GM19372 (cell line): ENCODE results near the gene EXOC7.
"Not testable (repeated sequence)": the region's sequence is repeated elsewhere in the genome, so short reads cannot be mapped to it uniquely, and the experiment has no call there.

Experiments
- ATAC-seq: cut with Tn5 transposase; IDR thresholded peaks from one replicate; pipeline ENCODE4 v1.9.1; 2021; ENCODE audit warnings: mild to moderate bottlenecking, low read depth, moderate library complexity; ENCODE audit not compliant: unreplicated experiment

EXOC7 gene

DNA sequence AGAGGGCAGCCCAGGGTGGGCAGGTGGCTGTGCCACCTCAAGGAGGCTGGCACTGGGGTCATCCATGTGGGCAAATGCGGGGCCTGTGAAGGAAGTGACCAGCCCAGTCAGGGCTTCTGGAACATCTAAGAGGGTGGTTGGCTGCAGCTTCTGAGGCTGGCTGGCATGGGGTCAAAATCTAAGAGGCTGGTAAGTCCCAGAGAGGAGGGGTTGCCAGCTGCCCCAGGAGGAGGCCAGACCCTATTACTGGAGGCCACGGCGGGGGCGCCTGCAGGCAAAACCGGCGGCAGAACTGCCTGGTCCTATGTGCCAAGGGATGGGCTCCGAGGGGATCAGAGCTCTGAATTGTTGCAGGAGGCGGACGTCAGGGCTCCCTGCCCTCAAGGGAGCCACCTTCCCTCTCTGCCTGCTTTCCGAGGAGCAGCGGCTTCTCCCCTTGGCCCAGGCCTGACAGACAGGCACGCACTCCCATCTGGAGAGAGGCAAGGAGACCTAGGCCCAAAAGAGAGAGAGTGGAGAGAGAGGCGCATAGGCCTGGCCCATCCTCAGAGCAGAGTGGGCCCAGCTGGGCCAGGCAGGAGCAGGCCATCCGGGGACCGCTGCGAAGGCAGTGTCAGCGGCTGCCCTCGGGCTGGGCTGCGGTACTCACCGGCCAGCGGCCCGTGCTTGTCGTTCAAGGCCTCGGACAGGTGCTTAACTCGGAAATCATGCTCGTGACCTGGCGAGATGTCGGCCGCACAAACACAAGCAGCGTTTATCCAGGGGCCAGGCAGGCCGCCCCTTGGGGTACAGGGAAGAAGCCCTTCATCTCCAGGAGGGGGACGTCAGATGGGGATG lies 13.7 kb downstream of the EXOC7 start:
- ATAC-seq: no peak

DNA sequence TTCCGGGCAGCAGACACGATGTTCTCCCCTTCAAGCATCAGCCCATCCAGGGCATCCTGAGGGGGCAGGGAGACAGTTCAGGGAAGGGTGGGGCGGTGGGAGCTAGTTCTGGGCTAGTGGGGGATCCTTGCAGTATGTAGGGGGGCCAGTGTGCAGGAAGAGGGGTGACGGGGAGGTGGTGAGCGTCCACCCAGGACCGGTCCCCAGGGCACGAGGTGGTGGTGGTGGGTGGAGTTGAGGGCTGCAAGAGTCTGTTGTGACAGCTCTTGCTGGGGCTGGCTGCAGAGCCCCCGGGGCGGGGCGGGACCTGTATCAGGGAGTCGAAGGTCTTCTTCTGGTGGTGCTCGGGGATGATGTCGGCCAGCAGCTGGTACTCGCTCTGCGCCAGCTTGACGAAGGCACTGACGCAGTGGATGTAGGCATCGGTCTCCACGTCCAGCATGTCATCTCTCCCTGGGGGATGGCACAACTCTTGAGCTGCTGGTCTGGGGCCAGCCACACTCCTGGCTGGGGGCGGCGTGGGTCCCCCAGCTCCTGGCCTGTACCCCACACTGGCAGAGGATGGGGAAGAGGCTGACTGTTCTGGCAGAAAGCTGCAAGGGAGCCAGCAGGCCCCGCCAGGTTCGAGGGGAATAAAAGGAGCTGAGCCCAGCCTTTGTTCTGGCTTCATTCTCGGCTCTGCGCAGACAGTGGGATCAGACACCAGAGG lies 14.6 kb downstream of the EXOC7 start:
- ATAC-seq: no peak

DNA sequence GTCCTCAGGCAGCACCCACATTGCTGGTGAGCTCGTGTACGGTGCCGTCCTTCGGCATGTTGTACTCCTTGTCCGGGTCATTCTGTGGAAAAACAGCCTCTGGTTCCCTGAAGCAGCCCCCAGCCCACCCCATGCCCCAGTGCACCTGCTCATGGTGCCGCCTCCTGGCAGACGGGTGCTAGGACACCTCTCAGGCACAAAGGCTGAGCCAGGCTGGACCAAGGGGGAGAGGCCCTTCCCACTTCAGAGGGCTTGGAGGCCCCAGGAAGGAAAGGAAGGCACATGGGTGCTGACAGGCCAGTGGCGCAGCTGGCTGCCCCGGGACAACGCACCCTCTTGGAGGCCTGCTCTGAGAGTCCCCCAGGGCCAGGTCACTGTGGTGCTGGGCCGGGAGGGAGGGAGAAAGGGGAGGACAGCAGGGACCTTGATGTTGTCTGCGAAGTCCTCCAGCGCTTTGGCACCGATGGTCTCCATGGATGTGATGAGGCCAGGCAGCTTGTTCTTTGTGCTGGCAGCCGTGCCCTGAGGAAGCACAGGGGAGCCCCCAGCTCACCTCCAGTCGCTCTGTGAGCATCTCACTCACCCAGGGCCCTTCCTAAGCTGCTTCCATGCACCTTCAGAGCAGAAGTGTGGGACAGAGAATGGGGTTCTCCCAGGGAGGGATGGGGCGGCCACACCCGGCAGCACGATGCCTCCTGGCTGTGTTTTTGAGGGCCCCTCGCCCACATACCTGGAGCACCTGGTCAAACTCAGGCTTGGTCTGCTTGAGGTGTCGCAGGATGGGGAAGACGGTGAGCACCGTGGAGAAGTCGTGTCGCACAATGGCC lies 15.3 kb downstream of the EXOC7 start:
- no peak for ATAC-seq

DNA sequence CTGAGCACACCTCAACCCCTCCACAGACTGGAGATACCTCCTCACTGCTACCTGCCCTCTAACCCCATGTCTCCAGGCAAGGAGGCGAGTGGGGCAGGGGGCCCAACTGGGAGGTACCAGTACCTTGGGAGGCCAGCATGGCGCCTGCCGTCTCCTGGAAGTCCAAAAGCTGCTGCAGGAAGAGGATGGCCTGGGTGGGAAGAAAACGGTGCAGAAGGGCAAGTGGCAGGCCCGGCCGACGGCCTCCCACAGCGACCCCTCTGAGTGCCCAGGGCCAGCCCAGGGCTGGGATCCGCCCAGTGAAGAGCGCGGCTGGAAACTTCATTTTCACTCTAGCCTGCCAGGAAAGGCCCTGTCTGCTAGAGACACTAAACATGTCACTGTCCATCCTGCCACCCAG lies 16.1 kb downstream of the EXOC7 start:
- no peak for ATAC-seq

DNA sequence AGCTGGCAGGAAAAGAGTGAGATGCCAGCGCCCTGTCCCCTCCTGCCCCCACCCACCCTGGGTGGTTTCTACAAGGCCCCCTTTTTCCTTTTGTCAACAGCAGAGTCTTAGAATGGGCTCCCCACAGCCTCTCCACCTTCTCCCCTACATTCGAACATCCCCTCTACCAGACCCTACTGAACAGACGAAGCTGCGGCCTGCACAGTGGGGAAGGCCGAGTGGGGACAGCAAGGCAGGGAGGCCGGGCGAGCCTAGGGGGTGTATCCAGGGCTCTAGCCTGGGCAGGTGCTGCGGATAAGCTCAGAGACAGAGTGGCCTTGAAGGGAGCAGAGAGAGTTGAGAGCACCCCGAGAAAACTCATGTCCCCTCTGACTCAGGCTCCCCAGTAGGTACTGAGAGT lies 17.2 kb downstream of the EXOC7 start:
- no peak for ATAC-seq

DNA sequence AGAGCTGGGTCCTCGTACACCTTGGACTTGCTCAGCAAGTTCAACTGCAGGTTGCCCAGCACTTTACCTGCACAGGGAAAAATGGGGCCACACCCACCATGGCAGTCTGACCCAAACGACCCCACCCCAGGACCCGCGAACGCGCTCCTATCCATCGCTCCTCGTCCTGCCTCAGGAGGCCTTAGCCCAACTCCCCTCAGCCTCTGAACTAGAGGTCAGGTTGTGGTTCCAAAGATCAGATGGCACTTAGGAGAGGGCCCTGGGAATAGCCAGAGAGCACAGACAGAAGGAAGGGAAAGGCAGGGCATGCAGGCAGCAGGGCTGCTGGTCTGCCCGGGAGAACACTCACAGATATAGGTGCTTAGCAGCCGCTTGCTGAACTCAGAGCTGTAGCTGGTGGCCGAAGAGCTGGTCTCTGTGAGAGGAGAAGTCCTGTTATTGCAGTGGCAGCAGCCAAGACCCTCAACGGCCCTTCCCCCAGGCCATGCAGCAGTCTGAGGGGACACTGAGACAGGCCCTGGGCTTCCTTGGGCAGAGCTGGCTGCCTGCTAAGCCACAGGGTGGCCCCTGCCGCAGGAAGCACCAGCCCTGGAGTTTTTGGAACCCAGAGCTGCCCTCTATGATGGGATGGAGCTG lies 17.7 kb downstream of the EXOC7 start:
- ATAC-seq: no peak

DNA sequence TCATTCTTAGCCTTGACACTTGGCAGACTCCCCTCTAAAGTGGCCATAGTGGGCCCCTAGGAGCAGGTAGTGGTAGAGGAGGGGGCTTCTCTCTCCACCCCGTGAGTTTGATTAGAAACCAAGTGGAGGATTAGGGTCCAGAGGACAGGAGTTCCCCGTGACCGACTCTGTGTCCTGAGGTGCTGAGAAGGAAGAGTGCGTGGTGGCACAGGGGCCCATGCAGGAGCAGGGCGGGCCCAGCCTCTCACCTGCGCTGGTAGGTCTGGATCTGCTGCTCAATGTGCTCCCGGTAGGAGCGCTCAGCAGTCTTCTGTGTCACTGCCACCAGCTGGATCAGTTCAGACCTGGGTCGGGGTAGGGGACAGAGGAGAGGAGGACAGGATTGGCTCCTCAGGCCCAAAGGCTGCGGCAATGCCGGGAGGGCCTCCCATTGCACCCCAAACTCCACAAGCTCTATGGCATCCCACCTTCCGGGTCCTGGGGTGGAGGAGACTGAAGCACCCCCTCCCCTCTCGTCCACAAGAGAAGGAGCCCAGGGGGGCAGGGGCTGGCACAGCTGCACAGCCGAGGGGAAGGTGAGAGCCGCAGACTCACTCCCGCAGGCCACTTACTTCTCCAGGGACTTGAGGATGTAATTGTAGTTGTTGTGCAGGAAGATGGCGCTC lies 18.4 kb downstream of the EXOC7 start:
- ATAC-seq: no peak

DNA sequence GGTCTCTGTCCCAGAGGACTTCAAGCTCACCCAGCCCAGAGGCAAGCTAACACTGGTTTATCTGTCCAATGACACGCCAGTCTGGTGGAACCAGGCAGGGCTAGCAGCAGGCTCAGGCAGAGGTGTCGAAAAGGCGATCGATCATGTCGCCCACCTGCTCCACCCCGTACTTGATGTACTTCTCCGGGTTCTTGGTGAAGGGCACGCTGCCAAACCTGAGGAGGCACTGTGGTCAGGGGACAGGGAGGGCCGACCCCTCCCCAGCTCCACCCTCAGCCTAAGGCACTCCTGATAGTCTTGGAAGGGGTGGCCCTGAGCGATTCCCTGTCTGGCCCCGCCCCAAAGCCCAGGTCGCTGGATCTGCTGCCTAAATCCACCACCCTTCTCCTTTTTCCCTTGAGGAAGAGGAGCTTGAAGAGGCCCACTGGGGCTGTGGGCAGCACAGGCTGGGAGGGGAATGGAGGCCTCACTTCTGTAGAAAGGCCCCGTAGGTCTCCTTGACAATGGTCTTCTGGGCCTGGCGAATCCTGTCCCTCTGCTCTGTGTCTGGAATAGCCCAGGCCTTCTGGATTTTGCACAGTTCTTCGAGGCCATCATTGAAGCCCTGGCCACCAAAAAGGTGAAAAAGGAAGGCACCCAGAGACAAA lies 19.9 kb downstream of the EXOC7 start:
- no peak for ATAC-seq

DNA sequence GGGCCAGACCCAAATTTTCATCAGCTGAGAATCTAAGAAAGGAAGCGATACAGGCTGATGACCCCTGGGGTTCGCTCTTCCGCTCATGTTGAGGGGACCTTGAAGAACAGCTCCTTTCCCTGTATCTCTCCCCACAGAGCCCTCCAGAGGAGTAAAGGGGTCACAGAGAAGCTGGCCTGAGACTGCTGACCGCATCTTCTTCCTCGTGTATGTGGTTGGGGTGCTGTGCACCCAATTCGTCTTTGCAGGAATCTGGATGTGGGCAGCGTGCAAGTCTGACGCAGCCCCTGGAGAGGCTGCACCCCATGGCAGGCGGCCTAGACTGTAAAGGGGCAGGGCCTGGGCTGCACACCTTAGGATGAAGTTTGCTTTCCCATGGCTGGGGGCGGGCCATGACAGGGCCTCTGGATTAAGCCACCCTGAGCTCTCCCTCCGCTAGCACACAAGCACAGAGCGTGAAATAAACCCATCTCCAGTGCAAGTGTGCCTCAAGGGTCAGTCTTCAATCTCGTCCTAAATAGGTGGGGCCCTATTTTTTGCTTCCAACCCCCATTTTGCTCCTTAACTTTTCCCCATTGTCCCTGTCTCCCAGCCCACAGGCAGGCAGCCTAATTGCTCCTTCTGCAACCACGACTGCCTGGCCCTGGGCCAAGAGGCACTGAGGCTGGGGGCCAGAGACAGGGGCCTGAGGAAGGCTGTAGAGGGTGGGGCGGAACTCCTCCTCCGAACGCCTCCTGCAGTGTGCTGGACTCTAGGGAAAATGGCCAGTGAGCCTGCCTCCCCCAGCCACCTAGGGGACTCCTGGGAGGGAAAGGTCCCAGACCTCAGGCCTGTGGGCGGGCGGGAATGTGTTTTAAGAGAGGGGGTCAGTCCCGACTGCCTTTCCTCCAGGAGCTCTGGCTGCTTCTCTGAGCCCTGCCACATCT lies 21.0 kb downstream of the EXOC7 start:
- ATAC-seq: no peak

DNA sequence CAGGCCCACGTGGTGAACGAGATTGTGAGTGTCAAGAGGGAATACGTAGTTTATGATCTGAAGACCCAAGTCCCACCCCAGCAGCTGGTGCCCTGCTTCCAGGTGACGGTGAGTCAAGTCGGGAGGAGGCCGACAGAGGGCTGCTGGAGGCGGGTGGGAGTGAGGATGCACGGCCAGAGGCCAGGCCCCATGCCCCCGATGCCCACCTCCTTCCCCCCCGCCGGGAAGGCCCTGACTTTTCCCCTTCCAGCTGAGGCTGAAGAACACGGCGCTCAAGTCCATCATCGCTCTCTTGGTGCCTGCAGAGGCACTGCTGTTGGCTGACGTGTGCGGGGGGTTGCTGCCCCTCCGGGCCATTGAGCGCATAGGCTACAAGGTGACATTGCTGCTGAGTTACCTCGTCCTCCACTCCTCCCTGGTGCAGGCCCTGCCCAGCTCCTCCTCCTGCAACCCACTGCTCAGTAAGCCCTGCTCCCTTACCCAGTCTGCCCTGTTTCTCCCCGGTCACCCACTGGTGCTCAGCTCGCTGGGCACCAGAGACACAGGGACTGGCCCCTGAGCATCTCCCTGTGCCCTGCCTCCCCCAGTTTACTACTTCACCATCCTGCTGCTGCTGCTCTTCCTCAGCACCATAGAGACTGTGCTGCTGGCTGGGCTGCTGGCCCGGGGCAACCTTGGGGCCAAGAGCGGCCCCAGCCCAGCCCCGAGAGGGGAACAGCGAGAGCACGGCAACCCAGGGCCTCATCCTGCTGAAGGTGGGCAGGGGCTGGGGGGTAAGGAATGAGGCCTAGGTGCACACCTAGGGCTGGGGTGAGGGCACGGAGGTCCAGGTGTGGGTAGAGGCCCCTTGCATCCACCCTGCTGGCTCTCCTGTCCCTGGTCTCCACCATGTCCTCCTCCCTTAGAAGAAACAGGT lies 22.0 kb downstream of the EXOC7 start:
- no peak for ATAC-seq

DNA sequence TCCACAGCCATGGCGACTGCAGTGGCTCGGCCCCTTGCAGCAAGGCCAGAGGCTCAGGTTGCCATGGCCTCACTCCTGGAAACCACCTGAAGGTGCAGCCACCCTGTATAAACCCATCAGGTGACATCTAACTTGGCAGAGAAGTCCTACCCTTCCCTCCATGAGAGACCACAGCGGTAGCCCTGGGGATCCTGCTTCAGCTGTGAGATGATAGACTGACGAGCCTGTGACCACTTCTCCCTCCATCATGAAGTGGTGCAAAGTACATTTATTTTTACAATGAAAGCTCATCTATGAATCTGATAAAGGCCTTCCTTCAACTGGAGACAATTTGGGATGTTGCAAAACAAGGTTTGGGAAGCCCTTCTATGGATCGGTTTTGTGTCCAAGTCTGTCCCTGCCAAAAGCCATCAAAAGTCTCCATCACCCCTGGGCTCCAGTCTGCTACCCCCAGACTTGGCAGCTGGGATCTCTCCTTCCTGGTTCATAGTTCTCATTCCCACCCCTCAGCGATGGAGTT lies 22.8 kb downstream of the EXOC7 start:
- no peak for ATAC-seq

DNA sequence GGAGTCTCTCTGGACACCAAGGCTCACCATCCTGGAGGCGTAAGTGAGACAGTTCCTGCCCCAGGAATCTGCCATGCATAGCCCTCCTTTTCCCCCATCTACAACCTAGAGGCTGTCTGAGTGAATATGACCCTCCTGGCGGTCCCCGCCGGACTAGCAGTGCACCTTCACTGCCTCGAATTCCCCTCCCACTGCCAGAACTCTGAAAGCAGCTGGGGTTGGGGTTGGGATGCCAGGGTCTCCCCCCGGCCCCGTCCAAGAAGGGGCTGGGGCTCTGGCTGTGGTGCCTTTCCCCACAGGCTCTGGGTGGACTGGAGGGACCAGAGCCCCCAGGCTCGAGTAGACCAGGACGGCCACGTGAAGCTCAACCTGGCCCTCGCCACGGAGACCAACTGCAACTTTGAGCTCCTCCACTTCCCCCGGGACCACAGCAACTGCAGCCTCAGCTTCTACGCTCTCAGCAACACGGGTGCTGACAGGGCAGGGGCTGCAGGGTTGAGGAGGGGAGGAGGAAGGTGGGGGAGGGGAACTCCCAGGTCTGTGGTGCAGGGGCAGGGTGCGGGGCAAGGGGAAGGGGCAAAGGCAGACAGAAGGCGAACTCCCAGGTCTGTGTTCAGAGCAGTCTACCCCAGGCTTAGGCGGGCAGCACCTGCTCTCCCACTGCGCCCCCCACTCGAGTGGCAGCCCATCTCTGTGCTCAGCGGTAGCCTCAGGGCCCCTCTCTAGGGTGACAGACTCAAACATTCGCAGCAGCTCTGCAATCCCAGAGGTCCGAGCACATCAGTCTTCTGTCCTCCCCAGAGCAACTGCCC lies 23.4 kb downstream of the EXOC7 start:
- no peak for ATAC-seq

DNA sequence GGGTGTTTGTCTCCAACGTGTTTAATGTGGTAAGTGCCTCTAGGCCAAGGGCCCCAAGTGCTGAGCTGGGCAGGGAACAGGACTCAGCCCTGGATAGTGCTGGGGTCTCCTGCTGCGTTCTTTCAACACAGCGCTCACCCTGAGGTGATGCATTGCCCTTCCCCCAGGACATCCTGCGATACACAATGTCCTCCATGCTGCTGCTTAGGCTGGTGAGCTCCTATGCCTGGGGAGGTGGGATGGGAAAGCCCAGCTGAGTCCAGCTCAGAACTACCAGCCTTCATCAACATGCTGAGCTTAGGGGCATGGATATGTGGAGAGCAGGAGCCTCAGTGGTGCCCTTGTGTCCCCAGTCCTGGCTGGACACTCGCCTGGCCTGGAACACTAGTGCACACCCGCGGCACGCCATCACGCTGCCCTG lies 24.0 kb downstream of the EXOC7 start:
- no peak for ATAC-seq

DNA sequence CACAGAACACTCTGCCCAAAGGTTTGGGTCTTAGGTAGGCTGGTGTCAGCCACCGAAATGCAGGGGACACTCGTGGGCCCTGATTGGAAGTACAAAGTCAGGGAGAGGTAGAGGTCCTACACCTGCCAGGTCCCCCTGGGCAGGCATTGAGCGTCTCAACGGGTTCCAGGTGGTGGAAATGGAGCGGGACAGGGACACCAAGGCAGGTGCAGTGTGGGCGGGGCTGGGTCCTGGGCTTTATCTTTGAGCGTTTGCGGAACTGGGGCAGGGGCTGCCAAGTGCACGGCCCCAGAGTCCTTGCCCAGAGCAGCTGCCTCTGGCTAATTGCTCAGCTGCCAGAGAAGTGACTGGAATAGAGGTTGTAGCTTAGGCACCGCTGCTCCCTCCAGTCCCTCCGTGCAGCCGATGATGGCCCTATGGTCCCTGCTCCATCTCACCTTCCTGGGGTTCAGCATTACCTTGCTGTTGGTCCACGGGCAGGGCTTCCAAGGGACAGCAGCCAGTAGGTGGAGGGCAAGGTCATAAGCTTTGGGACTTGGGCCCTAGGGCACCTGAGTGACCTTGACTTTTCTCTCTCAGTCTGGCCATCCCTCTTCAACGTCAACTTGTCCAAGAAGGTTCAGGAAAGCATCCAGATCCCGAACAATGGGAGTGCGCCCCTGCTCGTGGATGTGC lies 24.6 kb downstream of the EXOC7 start, which contains the start of gene ZACN:
TSS of gene ZACN (plus strand) at position 323 of the 675 bp plus-strand sequence. CDS start at position 406, 83 bp downstream.
- no peak for ATAC-seq

DNA sequence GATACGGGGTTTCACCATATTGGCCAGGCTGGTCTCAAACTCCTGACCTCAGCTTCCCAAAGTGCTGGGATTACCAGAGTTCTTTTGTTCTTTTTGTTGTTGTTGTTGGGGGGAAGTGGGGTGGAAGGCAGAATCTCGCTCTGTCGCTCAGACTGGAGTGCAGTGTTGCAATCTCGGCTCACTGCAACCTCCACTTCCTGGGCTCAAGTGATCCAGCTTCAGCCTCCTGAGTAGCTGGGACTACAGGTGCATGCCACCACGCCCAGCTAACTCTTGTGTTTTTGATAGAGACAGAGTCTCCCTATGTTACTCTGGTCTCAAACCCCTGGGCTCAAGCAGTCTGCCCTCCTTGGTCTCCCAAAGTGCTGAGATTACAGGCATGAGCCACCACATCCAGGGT lies 25.2 kb downstream of the EXOC7 start:
- ATAC-seq: not testable (repeated sequence)

DNA sequence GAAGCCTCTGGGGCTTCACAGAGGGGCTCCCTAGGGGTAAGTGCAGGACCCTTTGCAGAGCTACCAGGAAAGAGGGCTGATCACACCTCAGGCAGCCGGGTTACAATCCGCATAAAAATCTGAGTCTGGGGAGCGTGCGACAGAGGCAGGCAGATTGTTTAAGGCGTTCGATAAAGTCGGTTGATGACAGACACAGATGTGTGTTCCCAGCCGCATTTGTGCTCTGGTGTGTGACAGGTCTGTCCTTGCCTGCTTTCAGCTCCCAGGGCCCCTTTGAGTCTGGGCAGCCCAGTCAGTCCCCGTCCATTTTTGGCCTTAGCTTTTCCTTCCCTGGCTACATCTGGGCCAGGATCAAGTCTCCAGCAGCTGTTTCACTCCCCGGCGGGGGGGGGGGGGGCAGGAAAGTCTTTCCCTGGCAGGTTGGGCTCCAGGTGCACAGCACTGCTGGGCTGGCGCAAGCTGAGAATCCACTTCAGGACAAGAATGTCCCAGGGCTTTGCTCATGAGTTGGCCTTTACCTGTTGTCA lies 25.9 kb downstream of the EXOC7 start:
- no peak for ATAC-seq
